A549 (cell line): ENCODE results near the gene CANT1. TPM values are rescaled to one million over a fixed set of nuclear protein-coding genes. Genes with fewer than 3 reads are reported as not detected.
A peak's percentile ranks its signal among the peaks of the same experiment; 100 is the strongest.

Experiments used
- ATAC-seq, 2 experiments: fragments of 200-7000 bp in 1 of 2; fragments of >200 bp in 1 of 2; cut with Nextera tagmentation in 1 of 2; cut with Tn5 transposase in 1 of 2; 3 replicates each; pipeline versions ENCODE4 v1.8.0 to v1.9.1; 2018 to 2020; ENCODE audit warnings: mild to moderate bottlenecking in 1 of 2, moderate library complexity in 1 of 2
- CTCF ChIA-PET: fragments of 300-600 bp; sonication (Branson Sonifier 250); formaldehyde crosslinking; extraction: SDS; loops from one replicate; lab custom pipeline; 2021; ENCODE audit warnings: antibody characterized with exemption, inconsistent platforms; lab: Yijun Ruan, JAX
- POLR2A ChIA-PET: fragments of 350-600 bp; formaldehyde crosslinking; extraction: SDS; loops from one replicate; lab custom pipeline; 2021; ENCODE audit warnings: antibody characterized with exemption, inconsistent platforms; lab: Yijun Ruan, JAX
- DNase-seq, 2 experiments: peaks; one replicate each; pipeline versions ENCODE4 v3.0.0 to v3.0.0-alpha.2; 2011 to 2016; ENCODE audit warnings: low read depth in 1 of 2, low spot score in 1 of 2
- FAIRE-seq: peaks from 2 replicates; lab custom pipeline; 2011; peaks lifted over from hg19 to GRCh38; lab: Jason Lieb, UNC
- H3K27ac ChIP-seq, 2 experiments: fragments of >200 bp; sonication (Bioruptor Twin); formaldehyde crosslinking; 3 replicates each; pipeline ENCODE4 v1.5.1; 2016 to 2017
- H3K4me1 ChIP-seq: fragments of >200 bp; sonication (Bioruptor Twin); formaldehyde crosslinking; 3 replicates; pipeline ENCODE4 v1.6.1; 2016
- H3K4me2 ChIP-seq: fragments of >200 bp; sonication (Bioruptor Twin); formaldehyde crosslinking; 3 replicates; pipeline ENCODE4 v1.6.1; 2016
- H3K4me3 ChIP-seq: fragments of >200 bp; sonication (Bioruptor Twin); formaldehyde crosslinking; 3 replicates; pipeline ENCODE4 v1.5.1; 2016
- H3K9me3 ChIP-seq: fragments of >200 bp; sonication (Bioruptor Twin); formaldehyde crosslinking; 3 replicates; pipeline ENCODE4 v1.6.1; 2016
- CEBPB ChIP-seq, 2 experiments: fragments of >200 bp in 1 of 2; sonication (Bioruptor Twin) in 1 of 2; formaldehyde crosslinking in 1 of 2; IDR thresholded peaks; 2 replicates each; pipeline ENCODE4 v1.6.1; 2012 to 2016
- CHD2 ChIP-seq: fragments of 150-350 bp; IDR thresholded peaks from 2 replicates; pipeline ENCODE4 v1.6.1; 2014; ENCODE audit warnings: low read length; ENCODE audit not compliant: partially characterized antibody
- EP300 ChIP-seq, 2 experiments: fragments of >200 bp; sonication (Bioruptor Twin); formaldehyde crosslinking; IDR thresholded peaks; 2 replicates in 1 of 2; 3 replicates in 1 of 2; pipeline ENCODE4 v1.6.1; 2016 to 2017
- ESRRA ChIP-seq: fragments of 150-350 bp; IDR thresholded peaks from 2 replicates; pipeline ENCODE4 v1.6.1; 2014; ENCODE audit warnings: mild to moderate bottlenecking, low read length, borderline replicate concordance
- FOSB ChIP-seq: fragments of 250-450 bp; sonication (Bioruptor Pico); IDR thresholded peaks from 2 replicates; pipeline ENCODE4 v1.5.0; 2020; ENCODE audit warnings: mild to moderate bottlenecking, moderate library complexity
- FOXS1 ChIP-seq: fragments of 250-450 bp; sonication (Bioruptor Pico); IDR thresholded peaks from 2 replicates; pipeline ENCODE4 v1.5.0; 2020; ENCODE audit warnings: mild to moderate bottlenecking, moderate library complexity
- HDAC2 ChIP-seq: fragments of 200-600 bp; sonication (generic); IDR thresholded peaks from 2 replicates; pipeline ENCODE4 v1.6.1; 2016
- KDM1A ChIP-seq: fragments of 200-600 bp; sonication (generic); IDR thresholded peaks from 2 replicates; pipeline ENCODE4 v1.6.1; 2016; ENCODE audit warnings: low read depth, mild to moderate bottlenecking
- MAFK ChIP-seq: fragments of 450-650 bp; IDR thresholded peaks from 2 replicates; pipeline ENCODE4 v1.6.1; 2014; ENCODE audit not compliant: partially characterized antibody
- PHF8 ChIP-seq: fragments of 200-600 bp; sonication (generic); IDR thresholded peaks from 2 replicates; pipeline ENCODE4 v1.6.1; 2016; ENCODE audit warnings: low read depth, mild to moderate bottlenecking, antibody characterized with exemption, moderate library complexity, borderline replicate concordance
- POLR2A ChIP-seq: IDR thresholded peaks from 2 replicates; pipeline ENCODE4 v1.6.1; 2012; ENCODE audit warnings: mild to moderate bottlenecking, low read length
- RARB ChIP-seq: fragments of 250-450 bp; sonication (Bioruptor Pico); IDR thresholded peaks from 2 replicates; pipeline ENCODE4 v1.8.0; 2021; ENCODE audit warnings: mild to moderate bottlenecking, moderate library complexity
- TFCP2L1 ChIP-seq: fragments of 250-450 bp; sonication (Bioruptor Pico); IDR thresholded peaks from 2 replicates; pipeline ENCODE4 v1.5.0; 2021; ENCODE audit warnings: mild to moderate bottlenecking
- TP53 ChIP-seq: fragments of 250-450 bp; sonication (Bioruptor Pico); IDR thresholded peaks from 2 replicates; pipeline ENCODE4 v1.5.0; 2021; ENCODE audit warnings: mild to moderate bottlenecking, moderate library complexity
- ZFP36 ChIP-seq: fragments of 450-650 bp; IDR thresholded peaks from 2 replicates; pipeline ENCODE4 v1.6.1; 2014; ENCODE audit warnings: borderline replicate concordance; ENCODE audit not compliant: partially characterized antibody
- WGBS: methylation state at CpG from one replicate; pipeline ENCODE4 v1.1.6; 2017; ENCODE audit errors: missing lambda C conversion rate; 5-methylcytosine and 5-hydroxymethylcytosine counted together
- polyA plus RNA-seq, 4 experiments: library from polyadenylated mRNA; depleted of rRNA in 3 of 4; stranded (reverse); fragments of >200 nt; fragmentation: RNase III in 1 of 4; extraction: RNeasy Plus Mini Kit Qiagen cat#74134 plus additional on column Dnase treatment in 1 of 4; gene quantifications; 2 replicates in 3 of 4; 3 replicates in 1 of 4; pipeline ENCODE4 v1.2.3, GENCODE V29; 2011 to 2017
- TF ChIP-seq, protein P1 (sequence below): fragments of 250-450 bp; sonication (Bioruptor Pico); IDR thresholded peaks from 2 replicates; pipeline ENCODE4 v1.5.0; 2020; ENCODE audit warnings: low read depth, mild to moderate bottlenecking, moderate library complexity
- TF ChIP-seq, protein P2 (sequence below): IDR thresholded peaks from 2 replicates; pipeline ENCODE4 v1.6.1; 2012; ENCODE audit warnings: low read depth, borderline replicate concordance
- TF ChIP-seq, protein P3 (sequence below): fragments of 450-650 bp; IDR thresholded peaks from 2 replicates; pipeline ENCODE4 v1.6.1; 2014; ENCODE audit warnings: antibody characterized with exemption
- TF ChIP-seq, protein P4 (sequence below): fragments of >200 bp; sonication (Bioruptor Twin); formaldehyde crosslinking; IDR thresholded peaks from 2 replicates; pipeline ENCODE4 v1.6.1; 2016
- TF ChIP-seq, protein P5 (sequence below): IDR thresholded peaks from 2 replicates; pipeline ENCODE4 v1.6.1; 2012

Gene CANT1
- polyA plus RNA-seq, 2 of the 4 experiments (the other 2 are of a cell fraction): 65.5 to 67.6 TPM

DNA sequence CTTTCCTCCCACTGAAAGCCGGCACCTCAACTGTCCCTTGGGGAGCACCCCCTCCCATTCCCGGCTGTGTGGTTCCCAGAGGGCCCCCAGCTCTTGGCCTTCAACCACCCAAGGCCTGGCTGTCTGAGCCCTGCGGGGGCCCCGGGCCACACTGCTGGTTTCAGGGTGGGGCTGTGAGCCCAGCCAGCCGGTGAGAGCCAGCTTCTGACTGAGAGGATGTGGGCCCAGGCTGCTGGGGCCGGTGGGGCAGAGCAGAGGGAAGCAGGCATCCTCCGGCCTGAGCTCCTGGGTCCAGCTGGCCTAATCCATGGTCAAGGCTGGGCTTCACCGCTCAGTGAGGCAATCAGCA lies 29.0 kb downstream of the CANT1 start:
- Histone ChIP-seq H3K27ac (peak overlapping the region in 1 of 2 experiments; percentile 82; a peak in 4 of 6 replicates), H3K4me3 (no peak overlapping the region), H3K4me2 (no peak overlapping the region), H3K9me3 (no peaks in the 10 kb centered on the region), H3K4me1 (peaks cover 10% of the 10 kb centered on the region; the same call in 1 of the 3 replicates)
- no peak for FAIRE-seq
- ChIA-PET POLR2A (no interaction called here), CTCF (interaction anchor here (0.8 to 10.2 kb wide), 4 partner anchors 9 to 804 kb away, joined by 3 to 99 read pairs (median 38); no protein-coding TSS in a partner anchor)
- no peak for DNase-seq
- TF ChIP-seq CHD2: no peak
- TF ChIP-seq PHF8: no peak
- TF ChIP-seq POLR2A: no peak
- no peak for TF ChIP-seq KDM1A
- no peak for TF ChIP-seq ESRRA
- no peak for TF ChIP-seq RARB
- no peak for TF ChIP-seq MAFK
- TF ChIP-seq, protein P1, sequence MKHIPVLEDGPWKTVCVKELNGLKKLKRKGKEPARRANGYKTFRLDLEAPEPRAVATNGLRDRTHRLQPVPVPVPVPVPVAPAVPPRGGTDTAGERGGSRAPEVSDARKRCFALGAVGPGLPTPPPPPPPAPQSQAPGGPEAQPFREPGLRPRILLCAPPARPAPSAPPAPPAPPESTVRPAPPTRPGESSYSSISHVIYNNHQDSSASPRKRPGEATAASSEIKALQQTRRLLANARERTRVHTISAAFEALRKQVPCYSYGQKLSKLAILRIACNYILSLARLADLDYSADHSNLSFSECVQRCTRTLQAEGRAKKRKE (CRISPR knock-in tag): no peak
- no peak for TF ChIP-seq EP300 (IDR thresholded peaks at IDR 0.05)
- WGBS: 75% methylated on average over 6 of the region's 8 CpGs
- no peak for ATAC-seq

DNA sequence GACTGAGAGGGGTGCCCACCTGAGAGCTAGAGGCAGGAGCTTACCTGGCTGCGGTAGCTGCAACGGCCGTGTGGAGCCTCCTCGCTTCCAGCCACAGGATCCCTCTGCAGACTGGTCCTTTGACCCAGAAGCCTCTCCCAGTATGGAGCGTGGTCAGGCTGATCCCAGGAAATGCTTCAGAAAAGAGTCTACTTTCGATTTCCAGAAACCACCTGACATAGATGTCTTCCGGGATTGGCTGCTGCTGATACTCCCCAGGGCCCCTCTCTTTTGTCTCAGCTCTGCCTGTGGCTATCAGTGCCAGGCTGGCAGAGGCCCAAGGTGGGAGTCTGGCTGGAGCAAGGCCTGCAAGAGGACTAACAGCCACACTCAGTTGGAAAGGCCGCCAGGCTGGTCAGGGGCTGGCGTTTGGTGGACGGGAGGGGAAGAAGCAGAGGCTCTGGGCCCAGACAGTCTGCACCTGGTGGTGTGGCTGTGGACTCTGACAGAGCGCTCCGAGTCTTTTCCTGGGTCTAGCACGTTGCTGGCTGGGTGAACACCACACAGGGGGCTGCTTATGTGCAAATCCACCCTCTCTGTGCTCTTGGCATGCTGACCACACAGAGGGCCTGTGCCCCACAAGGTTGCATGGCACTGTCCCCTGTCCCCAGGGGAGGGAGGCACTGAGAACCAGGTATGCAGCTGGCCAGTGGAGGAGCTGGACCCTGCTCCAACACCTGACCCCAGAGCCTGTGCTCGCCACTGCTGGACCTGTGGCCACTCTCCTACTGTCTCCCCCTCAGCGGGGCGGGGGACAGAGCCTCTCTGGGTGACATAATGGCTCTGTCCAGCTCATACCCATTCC lies 29.6 kb downstream of the CANT1 start, which contains the start of gene LGALS3BP:
Gene LGALS3BP (minus strand): TSS at position 144 of the 844 bp plus-strand sequence. CDS start 2,732 bp downstream, outside the sequence.
- H3K9me3 ChIP-seq: no peaks in the 10 kb centered on the region
- POLR2A ChIA-PET: no interaction called here
- ATAC-seq: peak; percentile 44 to 73
- no peak for TF ChIP-seq HDAC2
- TF ChIP-seq, protein P2, sequence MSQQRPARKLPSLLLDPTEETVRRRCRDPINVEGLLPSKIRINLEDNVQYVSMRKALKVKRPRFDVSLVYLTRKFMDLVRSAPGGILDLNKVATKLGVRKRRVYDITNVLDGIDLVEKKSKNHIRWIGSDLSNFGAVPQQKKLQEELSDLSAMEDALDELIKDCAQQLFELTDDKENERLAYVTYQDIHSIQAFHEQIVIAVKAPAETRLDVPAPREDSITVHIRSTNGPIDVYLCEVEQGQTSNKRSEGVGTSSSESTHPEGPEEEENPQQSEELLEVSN: no peak
- no peak for TF ChIP-seq MAFK
- TF ChIP-seq, protein P3, sequence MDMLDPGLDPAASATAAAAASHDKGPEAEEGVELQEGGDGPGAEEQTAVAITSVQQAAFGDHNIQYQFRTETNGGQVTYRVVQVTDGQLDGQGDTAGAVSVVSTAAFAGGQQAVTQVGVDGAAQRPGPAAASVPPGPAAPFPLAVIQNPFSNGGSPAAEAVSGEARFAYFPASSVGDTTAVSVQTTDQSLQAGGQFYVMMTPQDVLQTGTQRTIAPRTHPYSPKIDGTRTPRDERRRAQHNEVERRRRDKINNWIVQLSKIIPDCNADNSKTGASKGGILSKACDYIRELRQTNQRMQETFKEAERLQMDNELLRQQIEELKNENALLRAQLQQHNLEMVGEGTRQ: peak; percentile 3; the same call in 1 of the 2 replicates
- TF ChIP-seq FOXS1 (CRISPR knock-in tag): no peak
- no peak for TF ChIP-seq ZFP36
- TF ChIP-seq, protein P4, sequence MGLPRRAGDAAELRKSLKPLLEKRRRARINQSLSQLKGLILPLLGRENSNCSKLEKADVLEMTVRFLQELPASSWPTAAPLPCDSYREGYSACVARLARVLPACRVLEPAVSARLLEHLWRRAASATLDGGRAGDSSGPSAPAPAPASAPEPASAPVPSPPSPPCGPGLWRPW: no peak
- TF ChIP-seq CEBPB (IDR thresholded peaks at IDR 0.05): no peak
- TF ChIP-seq TP53 (CRISPR knock-in tag): no peak
- TF ChIP-seq, protein P5, sequence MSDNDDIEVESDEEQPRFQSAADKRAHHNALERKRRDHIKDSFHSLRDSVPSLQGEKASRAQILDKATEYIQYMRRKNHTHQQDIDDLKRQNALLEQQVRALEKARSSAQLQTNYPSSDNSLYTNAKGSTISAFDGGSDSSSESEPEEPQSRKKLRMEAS: 0 out of 2 replicates have a peak, but pooled peaks have one; percentile 23
- TF ChIP-seq FOSB (CRISPR knock-in tag): no peak
- TF ChIP-seq TFCP2L1 (CRISPR knock-in tag): no peak
- TF ChIP-seq, all 56 proteins: peak for 2
- FAIRE-seq (no peak), DNase-seq (peak; percentile 45 to 85)
- H3K27ac ChIP-seq: peak within 1 kb of the TSS; percentile 59 to 82
- H3K4me3 ChIP-seq: peak within 1 kb of the TSS; percentile 25
- H3K4me1 ChIP-seq: peaks cover 15% of the 10 kb centered on the region; the same call in 2 of the 3 replicates
- peak within 1 kb of the TSS; percentile 68 for H3K4me2 ChIP-seq
- 73% methylated on average over 16 of the region's 16 CpGs for WGBS
- CTCF ChIA-PET: interaction anchor here (0.8 to 10.5 kb wide), 6 partner anchors 8 to 803 kb away, joined by 3 to 169 read pairs (median 38); no protein-coding TSS in a partner anchor
